ENCODE results near the gene POLQ.

The POLQ gene

GRCh38 chr3:121504618-121505017 is 41.2 kb downstream of the POLQ start:
- H3K27ac ChIP-seq, result no peak overlapping the region
- no peaks in the 10 kb centered on the region for H3K36me3 ChIP-seq (replicated peaks)
- H3K4me3 ChIP-seq (ENCODE audit: low read depth, low read length), result no peak overlapping the region
- in situ Hi-C loops (cut with HindIII; ENCODE audit: low pct_ligation_motif_present, low sequenced_read_pairs), result no loop called here
- DNase-seq, result no peak
- H3K27me3 ChIP-seq (replicated peaks), result no peaks in the 10 kb centered on the region
- TF ChIP-seq CTCF (IDR thresholded peaks at IDR 0.05; ENCODE audit: low read depth, low read length, missing control alignments), result no peak

GRCh38 chr3:121496786-121497185 is 49.0 kb downstream of the POLQ start:
- no peak for DNase-seq
- in situ Hi-C loops (cut with HindIII; ENCODE audit: low pct_ligation_motif_present, low sequenced_read_pairs), result no loop called here

GRCh38 chr3:121493431-121493830 is 52.4 kb downstream of the POLQ start:
- no peak for DNase-seq
- Histone ChIP-seq H3K4me3 (ENCODE audit: low read depth, low read length) (no peak overlapping the region), H3K27ac (no peak overlapping the region), H3K36me3 (replicated peaks) (no peaks in the 10 kb centered on the region), H3K27me3 (replicated peaks) (no peaks in the 10 kb centered on the region)
- peak; percentile 34 for TF ChIP-seq CTCF (IDR thresholded peaks at IDR 0.05; ENCODE audit: low read depth, low read length, missing control alignments)
- in situ Hi-C loops (cut with HindIII; ENCODE audit: low pct_ligation_motif_present, low sequenced_read_pairs), result no loop called here

More at GRCh38 chr3:121496786-121497185, 49.0 kb downstream of the POLQ start:
- Histone ChIP-seq H3K27ac (no peak overlapping the region), H3K4me3 (ENCODE audit: low read depth, low read length) (no peak overlapping the region), H3K36me3 (replicated peaks) (no peaks in the 10 kb centered on the region), H3K27me3 (replicated peaks) (no peaks in the 10 kb centered on the region)
- no peak for TF ChIP-seq CTCF (IDR thresholded peaks at IDR 0.05; ENCODE audit: low read depth, low read length, missing control alignments)

GRCh38 chr3:121491683-121492320 is 54.0 kb downstream of the POLQ start:
- no peaks in the 10 kb centered on the region for H3K36me3 ChIP-seq (replicated peaks)
- no peak for TF ChIP-seq CTCF (IDR thresholded peaks at IDR 0.05; ENCODE audit: low read depth, low read length, missing control alignments)
- no peaks in the 10 kb centered on the region for H3K27me3 ChIP-seq (replicated peaks)
- no peak overlapping the region for H3K4me3 ChIP-seq (ENCODE audit: low read depth, low read length)
- no peak overlapping the region for H3K27ac ChIP-seq
- DNase-seq, result no peak
- in situ Hi-C loops (cut with HindIII; ENCODE audit: low pct_ligation_motif_present, low sequenced_read_pairs), result no loop called here

GRCh38 chr3:121490161-121490560 is 55.6 kb downstream of the POLQ start:
- TF ChIP-seq CTCF (IDR thresholded peaks at IDR 0.05; ENCODE audit: low read depth, low read length, missing control alignments), result no peak
- Histone ChIP-seq H3K27me3 (replicated peaks) (no peaks in the 10 kb centered on the region), H3K27ac (no peak overlapping the region), H3K4me3 (ENCODE audit: low read depth, low read length) (no peak overlapping the region), H3K36me3 (replicated peaks) (no peaks in the 10 kb centered on the region)
- in situ Hi-C loops (cut with HindIII; ENCODE audit: low pct_ligation_motif_present, low sequenced_read_pairs), result no loop called here
- no peak for DNase-seq

GRCh38 chr3:121488628-121489027 is 57.2 kb downstream of the POLQ start:
- Histone ChIP-seq H3K36me3 (replicated peaks) (no peaks in the 10 kb centered on the region), H3K27me3 (replicated peaks) (no peaks in the 10 kb centered on the region), H3K27ac (no peak overlapping the region), H3K4me3 (ENCODE audit: low read depth, low read length) (no peak overlapping the region)
- in situ Hi-C loops (cut with HindIII; ENCODE audit: low pct_ligation_motif_present, low sequenced_read_pairs), result no loop called here
- peak; percentile 29 for TF ChIP-seq CTCF (IDR thresholded peaks at IDR 0.05; ENCODE audit: low read depth, low read length, missing control alignments)
- no peak for DNase-seq
